GM12874 (cell line): ENCODE results near the gene POC1A.

Source experiments
- TF ChIP-seq, protein P1 (sequence below): IDR thresholded peaks from 2 replicates; pipeline ENCODE4 v1.5.1; 2011; ENCODE audit warnings: low read depth, mild to moderate bottlenecking, control low read depth, low read length, moderate library complexity; ENCODE audit not compliant: insufficient read depth

The POC1A gene

DNA sequence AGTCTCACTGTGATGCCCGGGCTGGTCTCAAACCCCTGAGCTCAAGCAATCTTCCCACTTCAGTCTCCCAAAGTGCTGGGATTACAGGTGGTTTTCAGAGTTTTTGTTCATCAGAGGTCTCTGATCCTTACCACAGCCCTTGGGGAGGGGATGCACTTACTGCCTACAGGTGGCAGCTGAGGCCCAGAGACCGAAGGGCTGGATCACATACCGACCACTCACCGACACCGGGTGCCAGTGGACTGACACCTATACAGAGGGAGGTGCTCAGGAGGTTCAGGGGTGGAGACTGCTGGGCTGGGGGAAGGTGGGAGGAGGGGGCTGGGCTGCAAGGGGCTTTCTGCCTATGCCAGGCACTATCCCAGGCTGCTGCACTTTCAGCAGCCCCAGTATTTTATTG is 117.4 kb downstream of the POC1A start:
- TF ChIP-seq, protein P1, sequence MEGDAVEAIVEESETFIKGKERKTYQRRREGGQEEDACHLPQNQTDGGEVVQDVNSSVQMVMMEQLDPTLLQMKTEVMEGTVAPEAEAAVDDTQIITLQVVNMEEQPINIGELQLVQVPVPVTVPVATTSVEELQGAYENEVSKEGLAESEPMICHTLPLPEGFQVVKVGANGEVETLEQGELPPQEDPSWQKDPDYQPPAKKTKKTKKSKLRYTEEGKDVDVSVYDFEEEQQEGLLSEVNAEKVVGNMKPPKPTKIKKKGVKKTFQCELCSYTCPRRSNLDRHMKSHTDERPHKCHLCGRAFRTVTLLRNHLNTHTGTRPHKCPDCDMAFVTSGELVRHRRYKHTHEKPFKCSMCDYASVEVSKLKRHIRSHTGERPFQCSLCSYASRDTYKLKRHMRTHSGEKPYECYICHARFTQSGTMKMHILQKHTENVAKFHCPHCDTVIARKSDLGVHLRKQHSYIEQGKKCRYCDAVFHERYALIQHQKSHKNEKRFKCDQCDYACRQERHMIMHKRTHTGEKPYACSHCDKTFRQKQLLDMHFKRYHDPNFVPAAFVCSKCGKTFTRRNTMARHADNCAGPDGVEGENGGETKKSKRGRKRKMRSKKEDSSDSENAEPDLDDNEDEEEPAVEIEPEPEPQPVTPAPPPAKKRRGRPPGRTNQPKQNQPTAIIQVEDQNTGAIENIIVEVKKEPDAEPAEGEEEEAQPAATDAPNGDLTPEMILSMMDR = no peak

DNA sequence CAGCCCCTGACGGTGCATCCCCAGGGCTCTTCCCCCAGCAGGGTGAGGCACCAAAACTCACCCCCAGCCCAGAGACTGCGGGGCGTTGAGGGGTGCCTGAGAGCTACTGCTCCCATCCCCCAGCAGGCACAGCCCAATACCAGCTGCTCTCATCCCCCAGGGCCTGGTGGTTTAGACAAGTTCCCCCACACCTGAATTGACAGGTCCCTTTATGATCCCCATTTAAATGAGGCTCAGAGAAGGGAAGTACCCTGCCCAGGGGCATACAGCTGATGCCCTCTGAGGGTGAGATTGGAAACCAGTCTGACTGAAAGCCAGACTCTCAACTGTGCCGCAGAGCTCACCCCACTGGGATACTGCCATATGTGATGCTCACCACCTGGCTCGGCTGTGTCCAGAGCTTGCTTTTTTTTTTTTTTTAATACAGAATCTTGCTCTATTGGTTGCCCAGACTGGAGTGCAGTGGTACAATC is 118.0 kb downstream of the POC1A start:
- TF ChIP-seq, protein P1 = no peak

DNA sequence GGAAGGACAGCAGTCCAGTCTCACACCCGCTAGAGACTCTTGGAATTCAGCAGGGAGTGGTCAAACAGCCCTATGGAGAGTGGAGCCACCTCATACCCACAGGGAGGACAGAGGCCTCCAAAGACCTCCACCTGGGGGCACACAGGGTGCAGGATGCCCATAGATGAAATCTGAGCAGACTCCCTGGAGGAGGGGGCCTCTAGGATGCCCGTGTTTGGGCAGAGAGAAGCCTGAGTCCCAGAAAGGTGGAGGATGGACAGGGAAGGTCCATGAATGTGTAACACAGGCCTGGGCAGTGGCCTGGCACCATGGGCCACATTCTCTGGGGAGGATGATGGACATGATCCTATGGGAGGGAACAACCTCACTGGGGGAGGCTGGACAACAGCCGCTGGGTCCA is 119.6 kb downstream of the POC1A start:
- TF ChIP-seq, protein P1 = no peak

DNA sequence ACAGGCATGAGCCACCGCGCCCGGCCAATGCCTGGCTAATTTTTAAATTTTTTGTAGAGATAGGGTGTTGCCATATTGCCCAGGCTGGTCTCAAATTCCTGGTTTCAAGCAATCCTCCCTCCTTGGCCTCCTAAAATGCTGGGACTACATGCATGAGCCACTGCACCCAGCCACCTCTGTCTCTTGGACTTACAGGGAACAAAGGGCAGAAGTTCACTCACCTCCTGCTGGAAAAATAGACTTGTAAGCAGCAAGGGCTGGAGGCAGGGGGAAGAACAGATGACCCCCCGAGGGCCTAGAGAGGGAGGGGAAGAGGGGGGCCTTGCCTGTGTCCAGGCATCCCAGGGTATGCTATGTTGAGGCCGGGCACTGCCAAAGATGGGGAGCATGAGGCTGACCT is 120.0 kb downstream of the POC1A start:
- TF ChIP-seq, protein P1 = no peak

DNA sequence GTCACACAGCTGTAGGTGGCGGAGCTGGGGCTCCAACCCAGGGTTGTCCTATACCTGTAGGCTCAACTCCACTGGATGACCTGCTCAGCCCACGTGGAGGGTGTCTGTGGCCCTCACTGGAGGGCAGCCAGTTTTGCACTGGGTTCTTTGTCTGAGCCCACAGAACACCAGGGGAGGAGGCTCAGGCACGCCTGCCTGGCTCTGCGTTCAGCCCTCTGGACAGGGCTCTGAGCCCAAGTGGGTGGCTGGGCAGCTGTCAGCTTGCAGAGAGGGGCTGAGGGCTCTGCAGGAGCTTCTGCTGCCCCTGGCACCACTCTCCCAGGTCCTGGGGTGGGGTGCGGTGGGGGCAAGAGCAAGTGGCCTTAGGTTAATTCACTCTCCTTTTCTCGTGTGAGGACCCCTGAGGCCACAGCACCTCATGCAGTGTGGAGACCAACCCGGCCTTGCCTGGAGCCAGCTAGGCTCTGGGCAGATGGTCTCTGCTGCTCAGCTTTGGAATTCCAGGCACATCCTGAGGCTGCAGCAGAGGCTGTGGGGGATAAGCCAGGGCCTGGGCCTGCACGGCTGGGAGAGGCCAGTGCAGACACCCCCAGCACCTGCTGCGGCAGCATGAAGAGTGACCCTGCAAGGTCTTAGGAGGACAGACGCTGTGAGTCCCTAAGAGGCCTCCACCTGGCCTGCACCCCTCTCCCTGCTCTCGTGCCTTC is 121.4 kb downstream of the POC1A start:
- TF ChIP-seq, protein P1 = no peak

DNA sequence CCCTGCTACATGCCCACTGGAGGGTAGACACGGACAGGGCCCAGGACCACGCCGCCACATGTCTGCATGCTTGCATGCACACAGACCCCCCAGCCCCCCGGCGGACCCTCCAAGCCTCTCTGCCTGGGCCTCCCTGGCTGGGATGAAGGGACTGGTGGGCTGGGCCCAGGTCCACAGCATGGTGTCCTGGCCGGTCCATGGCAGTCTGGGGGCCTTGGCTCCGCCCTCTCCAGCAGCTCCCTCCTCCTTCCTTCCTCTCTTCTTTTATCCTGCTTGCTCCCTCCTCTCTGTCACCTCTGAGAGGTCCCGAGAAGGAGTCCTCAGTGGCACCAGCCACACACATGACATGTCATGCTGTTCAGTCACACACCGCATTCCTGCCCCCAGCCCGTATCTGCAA is 122.3 kb downstream of the POC1A start:
- TF ChIP-seq, protein P1 = no peak

DNA sequence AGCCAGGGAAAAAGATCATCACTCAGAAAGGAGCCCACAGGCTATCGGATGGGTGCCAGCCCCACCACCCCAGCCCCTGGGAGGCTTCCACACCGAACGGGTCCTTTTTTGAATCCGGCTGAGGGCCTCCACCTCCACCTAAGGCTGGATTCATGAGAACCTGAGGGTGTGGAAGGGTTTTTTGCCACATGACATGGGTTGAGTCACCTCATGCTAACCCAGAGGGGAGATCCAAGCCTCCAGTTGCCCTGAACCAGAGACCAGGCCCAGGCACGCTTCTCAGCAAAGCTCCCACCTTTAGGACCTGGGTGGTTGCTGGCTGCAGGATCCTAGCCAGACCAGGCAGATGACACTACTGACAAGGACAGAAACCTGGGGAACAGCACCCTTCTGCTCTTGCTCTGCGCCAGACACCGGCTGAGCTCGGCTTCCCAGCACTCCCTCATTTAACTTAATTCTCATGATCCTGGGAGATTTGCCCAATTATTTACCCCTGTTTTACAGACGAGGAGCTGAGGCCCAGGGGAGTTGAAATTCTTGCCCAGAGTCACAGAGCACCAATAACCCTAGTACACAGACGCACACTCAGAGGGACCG is 123.4 kb downstream of the POC1A start:
- TF ChIP-seq, protein P1 = no peak
